Measurements from ENCODE around the gene TLK2.
"Not testable (repeated sequence)": the region's sequence is repeated elsewhere in the genome, so short reads cannot be mapped to it uniquely, and the experiment has no call there.

The TLK2 gene

DNA sequence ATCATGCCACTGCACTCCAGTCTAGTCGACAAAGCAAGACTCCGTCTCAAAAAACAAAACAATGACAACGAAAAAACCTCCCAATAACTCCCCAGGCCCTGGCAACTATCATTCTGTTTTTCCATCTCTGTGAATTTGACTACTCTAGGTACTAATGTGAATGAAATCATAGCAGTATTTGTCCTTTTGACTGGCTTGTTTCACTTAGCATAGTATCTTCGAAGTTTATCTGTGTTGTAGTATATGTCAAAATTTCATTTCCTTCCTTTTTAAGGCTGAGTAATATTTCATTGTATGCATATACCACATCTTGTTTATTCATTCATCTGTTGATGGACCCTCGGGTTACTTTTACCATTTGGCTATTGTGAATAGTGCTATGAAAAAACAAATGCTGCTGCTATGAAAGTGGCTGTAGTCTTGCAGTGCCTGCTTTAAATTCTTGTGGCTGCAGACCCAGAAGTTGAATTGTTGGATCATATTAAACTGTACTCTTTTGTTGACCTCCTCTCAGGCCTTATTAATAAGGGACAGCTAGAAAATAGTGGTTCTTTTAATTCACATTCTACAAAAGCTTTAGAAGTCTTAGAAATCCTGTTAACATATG, 14.5 kb downstream of the TLK2 start:
- DNase-seq = not testable (repeated sequence)

- DNase-seq = not testable (repeated sequence)
Measured at GRCh38 chr17:62494073-62494472, 15.4 kb downstream of the TLK2 start.

DNA sequence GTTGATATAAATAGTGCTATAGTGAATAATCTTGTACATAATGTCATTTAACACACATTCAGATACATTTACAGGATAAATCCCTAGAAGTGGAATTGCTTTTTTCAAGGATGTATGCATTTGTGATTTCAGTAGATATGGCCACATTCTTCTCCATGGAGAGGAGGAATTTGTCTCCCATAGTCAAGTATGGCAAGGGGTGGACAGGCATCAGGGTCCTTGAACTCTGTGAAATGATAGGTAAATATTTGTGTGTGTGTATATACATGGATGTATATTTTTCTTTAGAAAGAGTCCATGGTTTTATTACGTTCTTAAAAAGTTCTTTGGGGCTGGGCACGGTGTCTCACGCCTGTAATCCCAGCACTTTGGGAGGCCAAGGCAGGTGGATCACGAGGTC, 17.7 kb downstream of the TLK2 start:
- DNase-seq = not testable (repeated sequence)

- not testable (repeated sequence) for DNase-seq
Measured at GRCh38 chr17:62498796-62499195, 20.2 kb downstream of the TLK2 start.

GRCh38 chr17:62500463-62500862, 21.8 kb downstream of the TLK2 start:
- not testable (repeated sequence) for DNase-seq

DNA sequence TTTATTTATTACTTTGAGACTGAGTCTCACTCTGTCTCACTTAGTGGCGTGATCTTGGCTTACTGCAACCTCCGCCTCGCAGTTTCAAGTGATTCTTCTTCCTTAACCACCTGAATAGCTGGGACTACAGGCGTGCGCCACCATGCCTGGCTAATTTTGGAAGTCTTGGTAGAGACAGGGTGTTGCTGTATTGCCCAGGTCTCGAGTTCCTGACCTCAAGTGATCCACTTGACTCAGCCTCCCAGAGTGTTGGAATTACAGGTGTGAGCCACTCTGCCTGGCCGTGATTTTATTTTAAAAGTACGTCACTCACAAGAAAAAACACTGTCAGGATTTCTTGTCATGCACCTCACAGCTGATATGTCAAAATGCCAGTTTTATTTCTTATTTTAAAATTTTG, 26.2 kb downstream of the TLK2 start:
- not testable (repeated sequence) for DNase-seq

- not testable (repeated sequence) for DNase-seq
Measured at GRCh38 chr17:62507191-62507836, 28.7 kb downstream of the TLK2 start.

- DNase-seq = not testable (repeated sequence)
Measured at GRCh38 chr17:62510247-62510819, 31.7 kb downstream of the TLK2 start.

DNA sequence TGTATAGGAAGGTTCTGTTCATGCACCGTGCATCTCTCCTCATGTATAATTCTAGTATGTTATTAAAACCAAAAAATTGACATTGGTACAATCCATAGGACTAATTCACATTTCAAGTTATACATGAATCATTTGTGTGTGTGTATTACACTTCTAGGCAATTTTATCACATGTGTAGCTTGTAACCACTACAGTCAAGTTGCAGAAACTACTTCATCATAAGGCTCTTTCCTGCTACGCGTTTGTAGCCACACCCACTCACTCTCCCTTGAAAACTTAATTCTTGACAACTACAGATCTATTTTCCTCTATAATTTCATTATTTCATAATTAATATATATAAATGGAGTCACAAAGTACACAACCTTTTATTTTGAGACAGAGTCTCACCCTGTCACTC, 32.4 kb downstream of the TLK2 start:
- DNase-seq = not testable (repeated sequence)

GRCh38 chr17:62516376-62516775, 37.8 kb downstream of the TLK2 start:
- DNase-seq = not testable (repeated sequence)

- not testable (repeated sequence) for DNase-seq
Measured at GRCh38 chr17:62521295-62521694, 42.7 kb downstream of the TLK2 start.

GRCh38 chr17:62524077-62524476, 45.5 kb downstream of the TLK2 start:
- not testable (repeated sequence) for DNase-seq

GRCh38 chr17:62525317-62525716, 46.7 kb downstream of the TLK2 start:
- not testable (repeated sequence) for DNase-seq

GRCh38 chr17:62530936-62531335, 52.3 kb downstream of the TLK2 start:
- DNase-seq = not testable (repeated sequence)

- not testable (repeated sequence) for DNase-seq
Measured at GRCh38 chr17:62536557-62536956, 57.9 kb downstream of the TLK2 start.

DNA sequence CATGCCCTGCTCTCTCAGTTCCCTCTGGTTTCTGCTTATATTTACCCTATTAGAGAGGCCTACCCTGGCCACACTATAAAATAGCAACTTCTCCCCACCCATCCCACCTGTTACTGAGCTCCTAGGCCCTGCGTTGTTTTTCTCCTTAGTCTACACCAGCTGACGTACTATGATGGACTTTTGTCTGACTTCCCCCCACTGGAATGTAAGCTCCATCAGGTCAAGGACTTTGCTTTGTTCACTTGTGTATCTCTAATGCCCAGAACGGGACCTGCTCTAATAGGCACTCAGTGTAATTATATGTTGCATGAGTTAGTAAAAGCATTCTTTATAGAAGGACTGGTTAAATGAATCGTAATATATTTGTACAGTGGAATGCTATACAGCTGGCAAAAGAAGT, 62.4 kb downstream of the TLK2 start:
- DNase-seq = not testable (repeated sequence)

- DNase-seq = not testable (repeated sequence)
Measured at GRCh38 chr17:62543278-62543775, 64.7 kb downstream of the TLK2 start.

- DNase-seq = not testable (repeated sequence)
Measured at GRCh38 chr17:62546066-62546465, 67.4 kb downstream of the TLK2 start.

- peak; percentile 24 for DNase-seq
Measured at GRCh38 chr17:62552851-62553659, 74.4 kb downstream of the TLK2 start.

- DNase-seq = not testable (repeated sequence)
Measured at GRCh38 chr17:62557532-62557931, 78.9 kb downstream of the TLK2 start.

DNA sequence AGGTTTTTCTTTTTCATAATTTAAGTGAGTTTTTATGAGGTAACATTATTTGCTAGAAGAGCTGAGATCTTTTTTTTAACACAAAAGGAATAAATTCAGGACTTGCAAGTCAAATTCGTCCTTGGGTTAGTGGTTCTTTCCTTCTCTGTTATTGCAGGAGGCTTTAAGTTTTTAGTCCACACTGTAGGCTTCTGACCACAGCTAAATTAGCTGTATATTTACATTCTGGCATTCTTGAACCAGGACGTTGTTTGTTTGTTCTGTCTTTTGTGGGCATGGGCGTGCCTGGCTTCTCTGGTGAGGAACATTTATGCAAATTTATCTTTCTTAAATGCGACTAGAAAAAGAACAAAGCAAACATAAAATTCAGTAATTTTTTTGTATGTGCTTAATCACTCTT, 80.3 kb downstream of the TLK2 start:
- not testable (repeated sequence) for DNase-seq

DNA sequence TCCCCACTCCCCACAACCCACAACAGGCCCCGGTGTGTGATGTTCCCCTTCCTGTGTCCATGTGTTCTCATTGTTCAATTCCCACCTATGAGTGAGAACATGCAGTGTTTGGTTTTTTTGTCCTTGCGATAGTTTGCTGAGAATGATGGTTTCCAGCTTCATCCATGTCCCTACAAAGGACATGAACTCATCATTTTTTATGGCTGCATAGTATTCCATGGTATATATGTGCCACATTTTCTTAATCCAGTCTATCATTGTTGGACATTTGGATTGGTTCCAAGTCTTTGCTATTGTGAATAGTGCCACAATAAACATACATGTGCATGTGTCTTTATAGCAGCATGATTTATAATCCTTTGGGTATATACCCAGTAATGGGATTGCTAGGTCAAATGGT, 82.3 kb downstream of the TLK2 start:
- DNase-seq = not testable (repeated sequence)

DNA sequence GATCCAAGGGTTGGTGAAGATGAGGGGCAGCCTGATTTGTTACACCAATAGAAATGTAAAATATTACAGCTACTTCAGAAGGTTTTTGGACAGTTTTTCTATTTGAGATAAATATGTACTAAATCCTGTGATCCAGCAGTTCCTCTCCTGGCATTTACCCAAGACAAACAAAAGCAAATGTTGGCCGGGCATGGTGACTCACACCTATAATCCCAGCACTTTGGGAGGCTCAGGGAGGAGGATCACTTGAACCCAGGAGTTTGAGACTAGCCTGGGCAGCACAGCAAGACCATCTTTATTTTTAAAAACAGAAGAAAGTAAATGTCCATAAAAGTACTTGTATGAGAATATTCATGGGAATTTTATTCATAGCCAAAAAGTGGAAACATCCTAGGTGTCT, 84.0 kb downstream of the TLK2 start:
- DNase-seq = no peak

All from RPMI8226 (cell line).